ENCODE data around the gene ITIH5.

Gene ITIH5

GRCh38 chr10:7587168-7587864, 79.5 kb downstream of the ITIH5 start:
- no peak for FAIRE-seq
- no peak for DNase-seq (ENCODE audit: low spot score)

DNA sequence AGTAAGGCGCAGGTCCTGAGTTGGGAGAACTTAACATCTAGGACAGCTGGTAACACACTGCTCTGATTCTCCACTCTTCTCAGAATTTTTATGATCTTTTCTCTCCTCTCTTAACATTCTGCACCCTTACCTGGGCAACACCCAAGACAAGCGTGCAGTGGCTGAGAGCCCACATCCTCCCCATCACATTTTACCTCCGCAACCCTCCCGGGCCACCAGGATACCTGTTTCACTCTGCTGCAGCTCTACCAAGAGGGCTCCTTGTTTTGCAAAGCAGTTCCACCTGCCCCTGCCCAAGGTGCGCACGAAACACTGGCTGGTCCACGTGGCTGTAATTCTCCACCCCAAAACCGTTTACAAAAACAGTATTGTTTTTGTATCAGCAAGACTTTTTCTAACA, 81.5 kb downstream of the ITIH5 start:
- FAIRE-seq: no peak

GRCh38 chr10:7583626-7584025, 83.1 kb downstream of the ITIH5 start:
- FAIRE-seq (no peak), DNase-seq (ENCODE audit: low spot score) (no peak)

More for the DNA sequence above, 81.5 kb downstream of the ITIH5 start:
- no peak for DNase-seq (ENCODE audit: low spot score)

DNA sequence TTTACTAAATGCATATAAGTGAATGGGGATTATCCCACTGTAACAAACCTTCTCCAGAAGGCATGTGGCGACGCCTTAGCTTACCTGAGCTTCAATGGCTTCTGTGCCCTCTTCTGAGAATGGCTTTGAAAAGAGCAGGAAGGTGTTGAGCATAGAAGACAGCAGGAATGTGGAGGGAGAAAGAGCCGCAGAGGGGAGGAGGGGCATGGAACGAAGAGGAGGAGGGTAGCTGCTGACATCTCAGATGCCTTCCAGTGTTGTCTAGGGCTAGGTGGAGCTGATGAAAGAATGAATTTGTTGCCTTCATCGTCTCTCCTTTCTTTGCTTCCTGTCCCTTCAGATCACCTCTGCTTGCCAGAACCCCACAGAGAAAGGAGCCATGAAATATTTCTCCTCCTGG, 86.2 kb downstream of the ITIH5 start:
- FAIRE-seq (no peak), DNase-seq (ENCODE audit: low spot score) (no peak)

- no peak for DNase-seq (ENCODE audit: low spot score)
- FAIRE-seq: no peak
These were observed 87.1 kb downstream of the ITIH5 start for GRCh38 chr10:7579681-7580080.

DNA sequence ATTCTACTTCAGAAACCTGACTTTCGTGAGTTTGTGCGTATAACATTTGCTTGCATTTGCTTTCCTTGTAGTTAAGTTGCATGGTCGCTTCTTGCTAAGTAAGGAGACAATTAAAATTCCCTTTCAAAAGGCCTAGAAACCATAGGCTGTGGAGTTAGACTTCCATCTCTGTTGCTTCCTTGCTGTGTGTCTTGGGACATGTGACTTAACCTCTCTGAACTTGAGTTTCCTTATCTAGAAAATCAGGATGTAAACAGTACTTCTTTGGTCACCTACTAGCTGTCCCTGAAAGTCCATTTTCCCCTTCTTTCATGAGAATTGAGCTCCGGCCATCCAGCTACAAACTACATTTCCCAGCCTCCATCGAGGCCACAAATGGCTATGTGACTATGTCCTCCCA, 89.2 kb downstream of the ITIH5 start:
- DNase-seq (ENCODE audit: low spot score) (no peak), FAIRE-seq (no peak)

DNA sequence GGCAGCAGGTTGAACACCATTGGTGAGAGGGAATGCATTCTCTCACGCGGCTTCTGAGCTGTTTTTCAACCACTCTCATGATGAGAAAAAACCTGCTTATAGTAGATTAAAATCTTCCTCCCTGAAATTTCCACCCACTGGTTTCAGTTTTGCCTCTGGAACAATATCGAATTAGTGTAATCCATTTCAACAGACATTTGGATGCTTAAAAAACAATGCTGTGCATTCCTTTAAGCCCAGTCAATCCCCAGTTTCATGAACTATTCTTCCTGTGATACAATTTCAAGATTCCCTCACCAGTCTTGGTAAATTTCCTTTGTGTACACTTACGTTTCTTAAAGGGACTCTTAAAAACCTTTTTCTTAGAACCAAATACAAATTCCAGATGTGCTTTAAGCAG, 89.6 kb downstream of the ITIH5 start:
- DNase-seq (ENCODE audit: low spot score): no peak

DNA sequence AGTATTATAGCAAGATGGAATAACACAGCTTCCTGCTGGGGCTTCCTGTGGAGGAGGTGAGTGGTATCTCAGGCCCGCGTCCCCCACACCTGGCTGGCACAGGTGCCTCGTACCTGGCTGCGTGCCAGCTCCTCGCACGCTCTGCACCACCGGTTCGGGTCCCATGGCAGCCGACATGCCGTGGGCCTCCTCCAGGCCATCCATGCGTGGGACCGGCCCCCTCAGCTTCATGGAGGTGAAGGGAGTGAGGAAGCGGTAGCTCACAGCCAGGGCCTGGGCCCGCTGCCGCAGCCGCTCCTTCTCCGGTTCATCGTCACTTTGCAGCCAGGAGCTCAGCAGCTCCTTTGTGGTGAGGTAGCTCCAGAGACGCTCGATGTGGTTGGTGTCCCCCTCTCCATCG, 90.4 kb downstream of the ITIH5 start:
- FAIRE-seq: no peak
- no peak for DNase-seq (ENCODE audit: low spot score)

More for the DNA sequence above, 89.6 kb downstream of the ITIH5 start:
- no peak for FAIRE-seq

DNA sequence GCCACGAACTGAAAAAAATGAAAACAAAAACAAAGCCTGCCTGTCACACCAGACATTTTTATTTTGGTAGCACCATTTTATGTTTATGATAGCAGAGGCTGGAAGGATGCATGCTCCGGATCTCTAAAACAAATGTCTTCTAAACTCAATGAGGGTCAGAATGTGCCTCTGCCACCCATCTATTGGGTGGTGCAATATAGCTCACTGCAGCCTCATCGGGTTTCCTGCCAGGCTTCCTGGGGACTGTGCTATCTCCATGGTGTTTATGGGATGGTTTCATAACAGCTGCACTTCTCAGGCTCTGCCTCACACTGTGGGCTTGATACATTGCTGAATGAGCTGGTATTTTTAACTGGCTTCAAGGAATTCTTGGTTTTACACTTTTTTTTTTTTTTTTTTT, 94.4 kb downstream of the ITIH5 start:
- DNase-seq (ENCODE audit: low spot score): no peak
- FAIRE-seq: no peak

DNA sequence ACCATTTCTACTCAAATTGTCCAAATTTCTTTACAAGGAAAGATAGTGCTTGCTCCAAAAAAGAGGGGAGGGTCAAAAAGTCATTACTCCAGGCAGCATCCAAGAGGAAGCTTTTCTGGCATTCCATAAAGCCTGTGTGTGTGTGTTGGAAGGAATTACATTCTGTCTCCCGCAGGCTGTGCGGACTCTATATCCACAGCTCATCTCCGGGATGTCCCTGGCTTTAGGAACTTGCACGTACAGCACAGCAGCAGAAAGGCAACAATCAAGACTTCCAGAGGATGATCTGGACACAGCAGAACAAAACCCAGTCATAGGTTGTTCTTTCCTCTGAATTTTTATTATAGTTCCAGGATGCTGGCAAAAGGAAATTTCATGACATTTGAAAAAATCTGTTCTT, 94.8 kb downstream of the ITIH5 start:
- FAIRE-seq (no peak), DNase-seq (ENCODE audit: low spot score) (no peak)

- DNase-seq (ENCODE audit: low spot score) (no peak), FAIRE-seq (no peak)
These were observed 98.7 kb downstream of the ITIH5 start for GRCh38 chr10:7567911-7568620.

DNA sequence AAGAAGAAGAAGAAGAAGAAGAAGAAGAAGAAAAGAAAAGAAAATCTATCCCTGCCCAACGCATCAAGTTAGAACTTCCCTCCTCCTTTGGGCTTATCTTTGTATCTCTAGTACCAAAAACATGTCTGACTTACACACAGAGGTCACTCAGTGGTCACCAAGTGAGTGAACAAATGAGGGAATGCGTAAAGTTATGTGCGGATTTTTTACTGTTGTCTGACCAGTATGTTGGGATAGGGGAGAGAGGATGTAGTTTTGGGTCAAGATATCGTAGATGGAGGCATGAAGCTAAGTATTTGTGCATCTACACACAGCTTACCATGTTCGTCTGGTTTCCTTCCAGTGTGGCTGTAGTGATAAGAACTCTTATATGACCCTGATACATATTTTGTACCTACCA, 99.9 kb downstream of the ITIH5 start:
- no peak for DNase-seq (ENCODE audit: low spot score)
- no peak for FAIRE-seq

- FAIRE-seq (no peak), DNase-seq (ENCODE audit: low spot score) (no peak)
These were observed 100.9 kb downstream of the ITIH5 start for GRCh38 chr10:7565871-7566270.

- FAIRE-seq: no peak
- no peak for DNase-seq (ENCODE audit: low spot score)
These were observed 103.0 kb downstream of the ITIH5 start for GRCh38 chr10:7563770-7564169.

DNA sequence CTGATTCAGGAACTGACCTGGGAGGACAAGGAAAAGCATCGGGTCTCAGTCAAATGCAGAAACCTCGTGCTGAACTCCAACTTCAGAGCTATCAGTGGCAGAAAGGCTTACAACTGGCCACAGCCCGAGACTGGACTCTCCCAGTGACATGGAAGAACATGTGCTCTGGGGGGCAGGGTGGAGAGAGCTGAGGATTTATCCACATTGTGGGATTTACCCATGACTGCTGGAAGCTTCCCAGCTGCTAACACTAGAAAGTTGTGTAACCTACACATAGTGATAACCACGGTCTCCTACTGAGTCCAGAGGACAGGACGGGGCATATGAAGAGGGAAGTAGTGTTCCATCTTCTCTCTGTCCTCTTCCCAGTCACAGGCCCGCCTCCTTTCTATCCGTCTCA, 103.4 kb downstream of the ITIH5 start:
- no peak for DNase-seq (ENCODE audit: low spot score)
- FAIRE-seq: no peak

GRCh38 chr10:7561985-7562384, 104.8 kb downstream of the ITIH5 start:
- DNase-seq (ENCODE audit: low spot score) (no peak), FAIRE-seq (no peak)

GRCh38 chr10:7561216-7561893, 105.4 kb downstream of the ITIH5 start:
- DNase-seq (ENCODE audit: low spot score) (no peak), FAIRE-seq (no peak)

- no peak for DNase-seq (ENCODE audit: low spot score)
- peak; percentile 23 for FAIRE-seq
These were observed 106.2 kb downstream of the ITIH5 start for GRCh38 chr10:7560519-7560918.

GRCh38 chr10:7559386-7559785, 107.4 kb downstream of the ITIH5 start:
- FAIRE-seq (no peak), DNase-seq (ENCODE audit: low spot score) (no peak)

- DNase-seq (ENCODE audit: low spot score): no peak
- no peak for FAIRE-seq
These were observed 108.7 kb downstream of the ITIH5 start for GRCh38 chr10:7558036-7558435.

GRCh38 chr10:7553531-7553930, 113.2 kb downstream of the ITIH5 start:
- FAIRE-seq (no peak), DNase-seq (ENCODE audit: low spot score) (no peak)

- FAIRE-seq (no peak), DNase-seq (ENCODE audit: low spot score) (no peak)
These were observed 114.6 kb downstream of the ITIH5 start for GRCh38 chr10:7551950-7552716.

Measured in urothelium cell line (cell line).